Liver (tissue), 9 donors: ENCODE measurements around the gene SFXN2. TPM values are rescaled to one million over a fixed set of nuclear protein-coding genes. Genes with fewer than 3 reads are reported as not detected.

Experiments used
- DNase-seq: peaks from one replicate; pipeline ENCODE4 v3.0.0-alpha.2; 2017; ENCODE audit warnings: low spot score
- H3K27ac ChIP-seq, 2 donors: one replicate each; pipeline ENCODE4 v1.7.0; 2013; ENCODE audit warnings: inconsistent platforms in 2 of 2, low read length in 2 of 2, control low read depth in 1 of 2, low read depth in 1 of 2, mild to moderate bottlenecking in 1 of 2
- H3K27me3 ChIP-seq, 4 donors: one replicate each; pipeline versions ENCODE4 v1.6.1 to v1.7.0; 2013; ENCODE audit warnings: low read length in 3 of 4, inconsistent platforms in 1 of 4, mild to moderate bottlenecking in 1 of 4, moderate library complexity in 1 of 4; ENCODE audit not compliant: control insufficient read depth in 4 of 4, insufficient read depth in 4 of 4
- H3K36me3 ChIP-seq, 4 donors: one replicate each; pipeline versions ENCODE4 v1.6.1 to v1.7.0; 2013; ENCODE audit warnings: low read length in 3 of 4, mild to moderate bottlenecking in 3 of 4, low read depth in 1 of 4, moderate library complexity in 1 of 4; ENCODE audit not compliant: control insufficient read depth in 4 of 4, insufficient read depth in 3 of 4
- H3K4me1 ChIP-seq, 4 donors: one replicate each; pipeline versions ENCODE4 v1.6.1 to v1.7.0; 2013; ENCODE audit warnings: low read length in 3 of 4, mild to moderate bottlenecking in 3 of 4, moderate library complexity in 1 of 4; ENCODE audit not compliant: control insufficient read depth in 4 of 4, insufficient read depth in 4 of 4
- H3K4me3 ChIP-seq, 3 donors: one replicate each; pipeline versions ENCODE4 v1.6.1 to v1.7.0; 2013; ENCODE audit warnings: low read length in 3 of 3, control low read depth in 1 of 3, low read depth in 1 of 3, mild to moderate bottlenecking in 1 of 3
- H3K9ac ChIP-seq, 2 donors: one replicate each; pipeline ENCODE4 v1.7.0; 2013; ENCODE audit warnings: low read length in 2 of 2, mild to moderate bottlenecking in 2 of 2, moderate library complexity in 2 of 2, control low read depth in 1 of 2, low read depth in 1 of 2
- H3K9me3 ChIP-seq, 4 donors: one replicate each; pipeline versions ENCODE4 v1.6.1 to v1.7.0; 2013; ENCODE audit warnings: low read length in 3 of 4; ENCODE audit not compliant: control insufficient read depth in 4 of 4
- FOXA2 ChIP-seq: IDR thresholded peaks from 2 replicates; pipeline ENCODE4 v1.6.1; 2016; ENCODE audit warnings: antibody characterized with exemption
- HNF4G ChIP-seq: IDR thresholded peaks from 2 replicates; pipeline ENCODE4 v1.6.1; 2016; ENCODE audit warnings: antibody characterized with exemption
- JUND ChIP-seq, 2 donors: IDR thresholded peaks; 2 replicates each; pipeline ENCODE4 v1.6.1; 2016; ENCODE audit warnings: antibody characterized with exemption in 2 of 2
- RAD21 ChIP-seq, 2 donors: IDR thresholded peaks; 2 replicates each; pipeline ENCODE4 v1.6.1; 2016; ENCODE audit warnings: antibody characterized with exemption in 2 of 2, mild to moderate bottlenecking in 2 of 2
- REST ChIP-seq: IDR thresholded peaks from 2 replicates; pipeline ENCODE4 v1.6.1; 2016; ENCODE audit warnings: antibody characterized with exemption, mild to moderate bottlenecking
- RXRA ChIP-seq, 2 donors: IDR thresholded peaks; 2 replicates each; pipeline ENCODE4 v1.6.1; 2017 to 2018; ENCODE audit warnings: antibody characterized with exemption in 2 of 2, mild to moderate bottlenecking in 1 of 2
- SP1 ChIP-seq: IDR thresholded peaks from 2 replicates; pipeline ENCODE4 v1.6.1; 2018; ENCODE audit warnings: antibody characterized with exemption, mild to moderate bottlenecking
- YY1 ChIP-seq: IDR thresholded peaks from 2 replicates; pipeline ENCODE4 v1.6.1; 2016; ENCODE audit warnings: antibody characterized with exemption, mild to moderate bottlenecking
- ZBTB33 ChIP-seq: IDR thresholded peaks from 2 replicates; pipeline ENCODE4 v1.6.1; 2016; ENCODE audit warnings: antibody characterized with exemption
- WGBS: extraction: QIAGEN DNeasy Blood & Tissue Kit; methylation state at CpG from one replicate; pipeline ENCODE4 v1.1.7; 2013; 5-methylcytosine and 5-hydroxymethylcytosine counted together
- polyA plus RNA-seq, 2 donors: library from polyadenylated mRNA; stranded (reverse) in 1 of 2; unstranded in 1 of 2; fragments of 200-250 nt in 1 of 2; fragments of >200 nt in 1 of 2; fragmentation: Nextera tagmentation in 1 of 2; extraction: Ambion mirVana in 1 of 2; gene quantifications; one replicate each; pipeline versions ENCODE4 v1.2.1 to v1.2.3, GENCODE V29; 2013 to 2015
- total RNA-seq, 2 donors: library from RNA; depleted of rRNA; stranded (reverse); fragments of >200 nt; gene quantifications; one replicate each; pipeline ENCODE4 v1.2.3, GENCODE V29; 2014
- TF ChIP-seq, protein P1 (sequence below): IDR thresholded peaks from 2 replicates; pipeline ENCODE4 v1.6.1; 2016; ENCODE audit warnings: antibody characterized with exemption
- TF ChIP-seq, protein P2 (sequence below): IDR thresholded peaks from 2 replicates; pipeline ENCODE4 v1.6.1; 2016; ENCODE audit warnings: antibody characterized with exemption
- TF ChIP-seq, protein P3 (sequence below): fragments of 150-350 bp; IDR thresholded peaks from 2 replicates; pipeline ENCODE4 v1.5.1; 2017; ENCODE audit warnings: improper control_type of control experiment, low read depth, low read length; ENCODE audit not compliant: missing input control
- donor health status: healthy.
- donor health status: healthy.
- donor health status: healthy.
- donor health status: healthy.
- donor health status: healthy.

SFXN2 gene
- total and polyA plus RNA-seq, 4 donors, result 6.0 to 22.6 (median 17.7) TPM

GRCh38 chr10:102723989-102724388, 9.6 kb downstream of the SFXN2 start:
- 98% methylated on average over 4 of the region's 4 CpGs for WGBS
- Histone ChIP-seq H3K9ac (no peak overlapping the region), H3K27me3 (no peaks in the 10 kb centered on the region), H3K4me3 (no peak overlapping the region), H3K36me3 (peaks cover 0 to 14% (median 6%) of the 10 kb centered on the region in 4 donors), H3K9me3 (no peaks in the 10 kb centered on the region), H3K4me1 (no peaks in the 10 kb centered on the region), H3K27ac (no peak overlapping the region)
- TF ChIP-seq ZBTB33 (no peak), REST (no peak), HNF4G (no peak), JUND (IDR thresholded peaks at IDR 0.05) (no peak)
- TF ChIP-seq, protein P1, sequence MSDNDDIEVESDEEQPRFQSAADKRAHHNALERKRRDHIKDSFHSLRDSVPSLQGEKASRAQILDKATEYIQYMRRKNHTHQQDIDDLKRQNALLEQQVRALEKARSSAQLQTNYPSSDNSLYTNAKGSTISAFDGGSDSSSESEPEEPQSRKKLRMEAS, result no peak
- TF ChIP-seq, protein P2, sequence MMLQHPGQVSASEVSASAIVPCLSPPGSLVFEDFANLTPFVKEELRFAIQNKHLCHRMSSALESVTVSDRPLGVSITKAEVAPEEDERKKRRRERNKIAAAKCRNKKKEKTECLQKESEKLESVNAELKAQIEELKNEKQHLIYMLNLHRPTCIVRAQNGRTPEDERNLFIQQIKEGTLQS, result no peak
- DNase-seq, result no peak

GRCh38 chr10:102726274-102726673, 11.8 kb downstream of the SFXN2 start:
- WGBS, result 71% methylated on average over 3 of the region's 3 CpGs
- H3K4me3 ChIP-seq, result no peak overlapping the region
- TF ChIP-seq, protein P3, sequence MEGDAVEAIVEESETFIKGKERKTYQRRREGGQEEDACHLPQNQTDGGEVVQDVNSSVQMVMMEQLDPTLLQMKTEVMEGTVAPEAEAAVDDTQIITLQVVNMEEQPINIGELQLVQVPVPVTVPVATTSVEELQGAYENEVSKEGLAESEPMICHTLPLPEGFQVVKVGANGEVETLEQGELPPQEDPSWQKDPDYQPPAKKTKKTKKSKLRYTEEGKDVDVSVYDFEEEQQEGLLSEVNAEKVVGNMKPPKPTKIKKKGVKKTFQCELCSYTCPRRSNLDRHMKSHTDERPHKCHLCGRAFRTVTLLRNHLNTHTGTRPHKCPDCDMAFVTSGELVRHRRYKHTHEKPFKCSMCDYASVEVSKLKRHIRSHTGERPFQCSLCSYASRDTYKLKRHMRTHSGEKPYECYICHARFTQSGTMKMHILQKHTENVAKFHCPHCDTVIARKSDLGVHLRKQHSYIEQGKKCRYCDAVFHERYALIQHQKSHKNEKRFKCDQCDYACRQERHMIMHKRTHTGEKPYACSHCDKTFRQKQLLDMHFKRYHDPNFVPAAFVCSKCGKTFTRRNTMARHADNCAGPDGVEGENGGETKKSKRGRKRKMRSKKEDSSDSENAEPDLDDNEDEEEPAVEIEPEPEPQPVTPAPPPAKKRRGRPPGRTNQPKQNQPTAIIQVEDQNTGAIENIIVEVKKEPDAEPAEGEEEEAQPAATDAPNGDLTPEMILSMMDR, result no peak
- TF ChIP-seq RXRA (IDR thresholded peaks at IDR 0.05) (no peak), YY1 (no peak), RAD21 (IDR thresholded peaks at IDR 0.05) (no peak), FOXA2 (no peak), SP1 (no peak), JUND (IDR thresholded peaks at IDR 0.05) (no peak)
- TF ChIP-seq, protein P1, result no peak
- peaks cover 0 to 12% (median 6%) of the 10 kb centered on the region in 4 donors for H3K36me3 ChIP-seq
- DNase-seq, result no peak
- no peaks in the 10 kb centered on the region for H3K9me3 ChIP-seq
- H3K9ac ChIP-seq, result no peak overlapping the region
- peaks cover 0 to 2% (median 0%) of the 10 kb centered on the region in 4 donors for H3K4me1 ChIP-seq
- no peak overlapping the region for H3K27ac ChIP-seq
- no peaks in the 10 kb centered on the region for H3K27me3 ChIP-seq
